ENCODE measurements around the gene TSPAN12. TPM values are rescaled to one million over a fixed set of nuclear protein-coding genes. Genes with fewer than 3 reads are reported as not detected.

Gene TSPAN12
- total RNA-seq, 1 experiment from 2014 or later: 17.3 TPM

- ChIA-PET POLR2A (no interaction called here), CTCF (no interaction called here)
- DNase-seq (ENCODE audit: low spot score) (no peak), ATAC-seq (no peak)
- Mint-ChIP-seq H3K36me3 (no peaks in the 10 kb centered on the region), H3K4me1 (peaks cover 11% of the 10 kb centered on the region), H3K27ac (no peak overlapping the region), H3K9me3 (no peaks in the 10 kb centered on the region), H3K4me3 (no peak overlapping the region), H3K27me3 (ENCODE audit: low read depth) (no peaks in the 10 kb centered on the region)
- TF ChIP-seq FOXK1 (CRISPR knock-in tag; IDR thresholded peaks at IDR 0.05) (no peak), E2F1 (CRISPR knock-in tag; IDR thresholded peaks at IDR 0.05) (no peak)
Observed at GRCh38 chr7:120864141-120864900, 6.4 kb upstream of the TSPAN12 start.

GRCh38 chr7:120862987-120863590, 5.1 kb upstream of the TSPAN12 start:
- Mint-ChIP-seq H3K36me3 (no peaks in the 10 kb centered on the region), H3K27ac (no peak overlapping the region)
- CTCF ChIA-PET: no interaction called here

More at GRCh38 chr7:120862987-120863590, 5.1 kb upstream of the TSPAN12 start:
- POLR2A ChIA-PET: no interaction called here
- DNase-seq (ENCODE audit: low spot score) (no peak), ATAC-seq (no peak)
- no peak for TF ChIP-seq ZNF121 (CRISPR knock-in tag; IDR thresholded peaks at IDR 0.05)
- TF ChIP-seq TP53 (CRISPR knock-in tag; IDR thresholded peaks at IDR 0.05): no peak
- TF ChIP-seq USF1 (CRISPR knock-in tag; IDR thresholded peaks at IDR 0.05): no peak
- TF ChIP-seq ZNF263 (CRISPR knock-in tag; IDR thresholded peaks at IDR 0.05; ENCODE audit: low read depth): no peak
- no peak for TF ChIP-seq ZNF281 (CRISPR knock-in tag; IDR thresholded peaks at IDR 0.05)
- no peak for TF ChIP-seq PRDM15 (CRISPR knock-in tag; IDR thresholded peaks at IDR 0.05)
- TF ChIP-seq SOX15 (CRISPR knock-in tag; IDR thresholded peaks at IDR 0.05): no peak
- no peak for TF ChIP-seq ZNF512 (CRISPR knock-in tag; IDR thresholded peaks at IDR 0.05; ENCODE audit: borderline replicate concordance)
- TF ChIP-seq ATF6 (CRISPR knock-in tag; IDR thresholded peaks at IDR 0.05): no peak
- no peak for TF ChIP-seq ELF4 (CRISPR knock-in tag; IDR thresholded peaks at IDR 0.05; ENCODE audit: low read depth)
- Mint-ChIP-seq H3K4me3 (no peak overlapping the region), H3K4me1 (peaks cover 21% of the 10 kb centered on the region), H3K9me3 (no peaks in the 10 kb centered on the region), H3K27me3 (ENCODE audit: low read depth) (no peaks in the 10 kb centered on the region)
